HepG2 (cell line): Measurements from ENCODE around the gene LILRB4. TPM values are rescaled to one million over a fixed set of nuclear protein-coding genes. Genes with fewer than 3 reads are reported as not detected.

ENCODE experiments used
- ASH2L ChIP-seq: fragments of 300-600, 200-600 bp; sonication (generic); IDR thresholded peaks from 2 replicates; pipeline ENCODE4 v1.7.0; 2017; ENCODE audit warnings: low read depth, mild to moderate bottlenecking, moderate library complexity, mixed read lengths, low read length; ENCODE audit not compliant: insufficient read length
- BCL3 ChIP-seq: sonication (generic); formaldehyde crosslinking; IDR thresholded peaks from 2 replicates; pipeline ENCODE4 v1.5.1; 2020; ENCODE audit warnings: mild to moderate bottlenecking, missing genetic modification reagents, moderate library complexity
- DRAP1 ChIP-seq: IDR thresholded peaks from 2 replicates; pipeline ENCODE4 v1.6.1; 2016; ENCODE audit warnings: missing genetic modification reagents, missing compliant biosample characterization
- DZIP1 ChIP-seq: sonication (generic); formaldehyde crosslinking; IDR thresholded peaks from 2 replicates; pipeline ENCODE4 v1.5.0; 2020; ENCODE audit warnings: mild to moderate bottlenecking, missing genetic modification reagents
- ETS1 ChIP-seq: sonication (generic); formaldehyde crosslinking; IDR thresholded peaks from 2 replicates; pipeline ENCODE4 v1.4.0; 2020; ENCODE audit warnings: missing genetic modification reagents
- GZF1 ChIP-seq: sonication (generic); formaldehyde crosslinking; IDR thresholded peaks from 2 replicates; pipeline ENCODE4 v1.5.1; 2020; ENCODE audit warnings: mild to moderate bottlenecking, missing genetic modification reagents
- PITX1 ChIP-seq: sonication (generic); formaldehyde crosslinking; IDR thresholded peaks from 2 replicates; pipeline ENCODE4 v1.5.1; 2020; ENCODE audit warnings: mild to moderate bottlenecking, missing genetic modification reagents
- RBM39 ChIP-seq: fragments of 200-400 bp; formaldehyde crosslinking; IDR thresholded peaks from one replicate; pipeline ENCODE4 v1.6.1; 2018; ENCODE audit warnings: antibody characterized with exemption, mild to moderate bottlenecking, low read depth, low read length; ENCODE audit not compliant: poor library complexity, severe bottlenecking
- SOX13 ChIP-seq, 3 experiments: fragments of 450-650 bp in 1 of 3; sonication (generic) in 1 of 3; formaldehyde crosslinking in 1 of 3; IDR thresholded peaks in 2 of 3; conservative IDR thresholded peaks in 1 of 3; 2 replicates each; pipeline versions ENCODE4 v1.5.0 to v1.6.1; 2016 to 2020; ENCODE audit warnings: antibody characterized with exemption in 1 of 3, mild to moderate bottlenecking in 1 of 3, missing compliant biosample characterization in 1 of 3, missing genetic modification reagents in 1 of 3, moderate library complexity in 1 of 3
- TFE3 ChIP-seq: IDR thresholded peaks from 2 replicates; pipeline ENCODE4 v1.6.1; 2016
- ZBTB38 ChIP-seq: sonication (generic); formaldehyde crosslinking; IDR thresholded peaks from 2 replicates; pipeline ENCODE4 v1.5.1; 2020; ENCODE audit warnings: mild to moderate bottlenecking, missing genetic modification reagents
- polyA plus RNA-seq, 8 experiments: library from polyadenylated mRNA; depleted of rRNA in 3 of 8; stranded (reverse) in 7 of 8; unstranded in 1 of 8; fragments of >200 nt; fragmentation: Illumina TruSeq in 4 of 8; extraction: Trizol in 4 of 8; gene quantifications; 2 replicates each; pipeline versions ENCODE4 v1.2.1 to v1.2.3, GENCODE V29; 2011 to 2016; ENCODE audit warnings: low read depth in 4 of 8, missing spikeins in 1 of 8, mixed read lengths in 1 of 8; ENCODE audit not compliant: insufficient read depth in 1 of 8
- total RNA-seq, 5 experiments: library from RNA; depleted of rRNA; stranded (reverse); fragments of >200 nt; fragmentation: Illumina TruSeq; extraction: Trizol; gene quantifications; 2 replicates each; pipeline ENCODE4 v1.2.3, GENCODE V29; 2016; ENCODE audit warnings: low read depth in 1 of 5
- TF ChIP-seq, protein P1 (sequence below): sonication (generic); formaldehyde crosslinking; IDR thresholded peaks from 2 replicates; pipeline ENCODE4 v1.4.0; 2020; ENCODE audit warnings: missing genetic modification reagents, borderline replicate concordance
- TF ChIP-seq, protein P2 (sequence below): sonication (generic); formaldehyde crosslinking; IDR thresholded peaks from 2 replicates; pipeline ENCODE4 v1.8.0; 2022; ENCODE audit warnings: mild to moderate bottlenecking, missing genetic modification reagents; ENCODE audit not compliant: insufficient replicate concordance
- TF ChIP-seq, protein P3 (sequence below): sonication (generic); formaldehyde crosslinking; IDR thresholded peaks from 2 replicates; pipeline ENCODE4 v1.4.0; 2020; ENCODE audit warnings: missing genetic modification reagents
- TF ChIP-seq, protein P4 (sequence below): IDR thresholded peaks from 2 replicates; pipeline ENCODE4 v1.6.1; 2016; ENCODE audit warnings: low read depth, borderline replicate concordance

Gene LILRB4
- total and polyA plus RNA-seq, 2 of the 13 experiments (the other 11 are each of a cell fraction or from before 2014, with no cell fraction given) = not detected

DNA sequence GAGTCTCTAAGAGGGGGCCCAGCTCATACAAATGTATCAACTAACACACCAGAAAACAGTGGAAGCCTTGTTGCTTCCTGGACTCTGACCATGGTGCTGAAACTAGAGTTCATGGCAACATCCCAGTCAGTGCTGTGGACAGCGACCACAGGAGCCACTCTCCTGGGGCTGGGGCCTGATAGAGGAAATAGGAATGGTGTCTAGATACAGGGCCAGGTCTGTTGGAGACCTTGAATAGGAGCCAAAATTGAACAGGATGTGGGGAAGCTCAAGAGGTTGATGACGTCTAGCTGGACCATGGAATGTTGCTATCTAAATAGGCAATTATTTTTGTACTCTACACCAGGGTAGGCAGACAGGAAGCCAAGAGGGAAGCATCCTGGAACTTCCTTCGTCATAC, 21.7 kb downstream of the LILRB4 start (continued):
- TF ChIP-seq TFE3 (CRISPR knock-in tag) = peak; percentile 87
- TF ChIP-seq, protein P1, sequence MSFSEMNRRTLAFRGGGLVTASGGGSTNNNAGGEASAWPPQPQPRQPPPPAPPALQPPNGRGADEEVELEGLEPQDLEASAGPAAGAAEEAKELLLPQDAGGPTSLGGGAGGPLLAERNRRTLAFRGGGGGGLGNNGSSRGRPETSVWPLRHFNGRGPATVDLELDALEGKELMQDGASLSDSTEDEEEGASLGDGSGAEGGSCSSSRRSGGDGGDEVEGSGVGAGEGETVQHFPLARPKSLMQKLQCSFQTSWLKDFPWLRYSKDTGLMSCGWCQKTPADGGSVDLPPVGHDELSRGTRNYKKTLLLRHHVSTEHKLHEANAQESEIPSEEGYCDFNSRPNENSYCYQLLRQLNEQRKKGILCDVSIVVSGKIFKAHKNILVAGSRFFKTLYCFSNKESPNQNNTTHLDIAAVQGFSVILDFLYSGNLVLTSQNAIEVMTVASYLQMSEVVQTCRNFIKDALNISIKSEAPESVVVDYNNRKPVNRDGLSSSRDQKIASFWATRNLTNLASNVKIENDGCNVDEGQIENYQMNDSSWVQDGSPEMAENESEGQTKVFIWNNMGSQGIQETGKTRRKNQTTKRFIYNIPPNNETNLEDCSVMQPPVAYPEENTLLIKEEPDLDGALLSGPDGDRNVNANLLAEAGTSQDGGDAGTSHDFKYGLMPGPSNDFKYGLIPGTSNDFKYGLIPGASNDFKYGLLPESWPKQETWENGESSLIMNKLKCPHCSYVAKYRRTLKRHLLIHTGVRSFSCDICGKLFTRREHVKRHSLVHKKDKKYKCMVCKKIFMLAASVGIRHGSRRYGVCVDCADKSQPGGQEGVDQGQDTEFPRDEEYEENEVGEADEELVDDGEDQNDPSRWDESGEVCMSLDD (CRISPR knock-in tag) = no peak
- no peak for TF ChIP-seq BCL3 (CRISPR knock-in tag)
- TF ChIP-seq, protein P2, sequence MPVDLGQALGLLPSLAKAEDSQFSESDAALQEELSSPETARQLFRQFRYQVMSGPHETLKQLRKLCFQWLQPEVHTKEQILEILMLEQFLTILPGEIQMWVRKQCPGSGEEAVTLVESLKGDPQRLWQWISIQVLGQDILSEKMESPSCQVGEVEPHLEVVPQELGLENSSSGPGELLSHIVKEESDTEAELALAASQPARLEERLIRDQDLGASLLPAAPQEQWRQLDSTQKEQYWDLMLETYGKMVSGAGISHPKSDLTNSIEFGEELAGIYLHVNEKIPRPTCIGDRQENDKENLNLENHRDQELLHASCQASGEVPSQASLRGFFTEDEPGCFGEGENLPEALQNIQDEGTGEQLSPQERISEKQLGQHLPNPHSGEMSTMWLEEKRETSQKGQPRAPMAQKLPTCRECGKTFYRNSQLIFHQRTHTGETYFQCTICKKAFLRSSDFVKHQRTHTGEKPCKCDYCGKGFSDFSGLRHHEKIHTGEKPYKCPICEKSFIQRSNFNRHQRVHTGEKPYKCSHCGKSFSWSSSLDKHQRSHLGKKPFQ (CRISPR knock-in tag) = peak; percentile 55
- TF ChIP-seq DZIP1 (CRISPR knock-in tag) = no peak
- TF ChIP-seq GZF1 = no peak; the same call in 1 of the 2 replicates
- no peak for TF ChIP-seq DRAP1 (CRISPR knock-in tag)
- no peak for TF ChIP-seq ASH2L
- no peak for TF ChIP-seq ZBTB38 (CRISPR knock-in tag)
- TF ChIP-seq, protein P3, sequence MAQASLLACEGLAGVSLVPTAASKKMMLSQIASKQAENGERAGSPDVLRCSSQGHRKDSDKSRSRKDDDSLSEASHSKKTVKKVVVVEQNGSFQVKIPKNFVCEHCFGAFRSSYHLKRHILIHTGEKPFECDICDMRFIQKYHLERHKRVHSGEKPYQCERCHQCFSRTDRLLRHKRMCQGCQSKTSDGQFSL (CRISPR knock-in tag) = no peak
- TF ChIP-seq, protein P4, sequence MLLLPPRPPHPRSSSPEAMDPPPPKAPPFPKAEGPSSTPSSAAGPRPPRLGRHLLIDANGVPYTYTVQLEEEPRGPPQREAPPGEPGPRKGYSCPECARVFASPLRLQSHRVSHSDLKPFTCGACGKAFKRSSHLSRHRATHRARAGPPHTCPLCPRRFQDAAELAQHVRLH (CRISPR knock-in tag) = peak; percentile 74; the same call in 1 of the 2 replicates
- no peak for TF ChIP-seq ETS1 (CRISPR knock-in tag)
- TF ChIP-seq RBM39 = no peak
- no peak for TF ChIP-seq PITX1 (CRISPR knock-in tag)
- TF ChIP-seq SOX13 (IDR thresholded peaks at IDR 0.05) = no peak
- peak in 1 of 2 experiments; percentile 39; a peak in 1 of 4 replicates for TF ChIP-seq SOX13 (CRISPR knock-in tag; conservative IDR thresholded peaks at IDR 0.05 in 1 of 2, IDR thresholded peaks at IDR 0.05 in 1 of 2)
